Myocyte (in vitro differentiated cells): ENCODE results near the gene ENKD1. TPM values are rescaled to one million over a fixed set of nuclear protein-coding genes. Genes with fewer than 3 reads are reported as not detected.

Experiments
- DNase-seq: peaks from one replicate; pipeline ENCODE4 v3.0.0-alpha.2; 2012; ENCODE audit warnings: low read depth
- total RNA-seq: library from RNA; depleted of rRNA; stranded (reverse); fragments of >200 nt; gene quantifications from 2 replicates; pipeline ENCODE4 v1.2.3, GENCODE V29; 2014

Gene ENKD1
- total RNA-seq, 1 donor from 2014 or later, result 12.7 TPM

GRCh38 chr16:67664258-67664657 is 2.3 kb downstream of the ENKD1 start:
- no peak for DNase-seq

GRCh38 chr16:67663877-67664222 is 2.7 kb downstream of the ENKD1 start:
- DNase-seq, result no peak

- no peak for DNase-seq
Measured at GRCh38 chr16:67663151-67663876, 3.2 kb downstream of the ENKD1 start.

GRCh38 chr16:67662653-67663010 is 3.9 kb downstream of the ENKD1 start:
- DNase-seq, result no peak

DNA sequence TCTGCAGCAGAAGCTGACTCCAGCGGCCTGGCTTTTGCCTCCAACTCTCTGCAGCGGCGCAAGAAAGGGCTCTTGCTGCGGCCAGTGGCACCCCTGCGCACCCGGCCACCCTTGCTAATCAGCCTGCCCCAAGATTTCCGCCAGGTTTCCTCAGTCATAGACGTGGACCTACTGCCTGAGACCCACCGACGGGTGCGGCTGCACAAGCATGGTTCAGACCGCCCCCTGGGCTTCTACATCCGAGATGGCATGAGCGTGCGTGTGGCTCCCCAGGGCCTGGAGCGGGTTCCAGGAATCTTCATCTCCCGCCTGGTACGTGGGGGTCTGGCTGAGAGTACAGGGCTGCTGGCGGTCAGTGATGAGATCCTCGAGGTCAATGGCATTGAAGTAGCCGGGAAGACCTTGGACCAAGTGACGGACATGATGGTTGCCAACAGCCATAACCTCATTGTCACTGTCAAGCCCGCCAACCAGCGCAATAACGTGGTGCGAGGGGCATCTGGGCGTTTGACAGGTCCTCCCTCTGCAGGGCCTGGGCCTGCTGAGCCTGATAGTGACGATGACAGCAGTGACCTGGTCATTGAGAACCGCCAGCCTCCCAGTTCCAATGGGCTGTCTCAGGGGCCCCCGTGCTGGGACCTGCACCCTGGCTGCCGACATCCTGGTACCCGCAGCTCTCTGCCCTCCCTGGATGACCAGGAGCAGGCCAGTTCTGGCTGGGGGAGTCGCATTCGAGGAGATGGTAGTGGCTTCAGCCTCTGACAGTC is 4.5 kb downstream of the ENKD1 start:
- DNase-seq, result no peak

DNA sequence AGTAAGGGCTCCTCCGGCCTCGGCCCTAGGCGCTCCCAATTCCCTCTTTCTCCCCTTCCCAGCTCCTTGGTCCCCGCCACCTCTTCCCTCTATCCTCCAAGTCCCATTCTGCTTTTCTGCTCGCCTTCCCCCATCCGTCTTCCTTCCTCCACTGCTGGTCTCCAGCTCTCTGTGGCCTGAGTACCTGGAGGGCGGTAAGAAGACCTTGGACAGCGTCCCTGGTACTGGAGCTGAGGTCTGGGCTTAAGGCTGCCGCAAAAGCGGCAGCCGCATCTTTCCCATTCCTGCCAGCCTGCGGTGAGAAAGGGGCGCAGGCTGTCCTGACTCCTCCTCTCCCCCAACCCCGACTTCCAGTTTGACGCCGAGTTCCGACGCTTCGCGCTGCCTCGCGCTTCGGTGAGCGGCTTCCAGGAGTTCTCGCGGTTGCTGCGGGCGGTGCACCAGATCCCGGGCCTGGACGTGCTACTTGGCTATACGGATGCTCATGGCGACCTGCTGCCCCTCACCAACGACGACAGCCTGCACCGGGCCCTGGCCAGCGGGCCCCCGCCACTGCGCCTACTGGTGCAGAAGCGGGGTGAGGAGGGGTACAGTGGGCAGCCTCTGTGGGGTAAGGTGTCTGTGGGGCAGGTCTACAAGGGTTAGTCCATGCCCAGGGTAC is 5.3 kb downstream of the ENKD1 start:
- DNase-seq, result peak; percentile 26

GRCh38 chr16:67660564-67661028 is 6.0 kb downstream of the ENKD1 start, which contains the start of gene PARD6A:
PARD6A (plus strand) TSS chr16:67660960; CDS start chr16:67661039, 79 bp downstream.
- DNase-seq, result peak; percentile 97

- peak; percentile 93 for DNase-seq
Measured at GRCh38 chr16:67659675-67660563, 6.6 kb downstream of the ENKD1 start, which contains the start of gene ACD. ACD (minus strand) TSS chr16:67660260; CDS start chr16:67660220, 40 bp downstream.

GRCh38 chr16:67658849-67659674 is 7.5 kb downstream of the ENKD1 start:
- no peak for DNase-seq

DNA sequence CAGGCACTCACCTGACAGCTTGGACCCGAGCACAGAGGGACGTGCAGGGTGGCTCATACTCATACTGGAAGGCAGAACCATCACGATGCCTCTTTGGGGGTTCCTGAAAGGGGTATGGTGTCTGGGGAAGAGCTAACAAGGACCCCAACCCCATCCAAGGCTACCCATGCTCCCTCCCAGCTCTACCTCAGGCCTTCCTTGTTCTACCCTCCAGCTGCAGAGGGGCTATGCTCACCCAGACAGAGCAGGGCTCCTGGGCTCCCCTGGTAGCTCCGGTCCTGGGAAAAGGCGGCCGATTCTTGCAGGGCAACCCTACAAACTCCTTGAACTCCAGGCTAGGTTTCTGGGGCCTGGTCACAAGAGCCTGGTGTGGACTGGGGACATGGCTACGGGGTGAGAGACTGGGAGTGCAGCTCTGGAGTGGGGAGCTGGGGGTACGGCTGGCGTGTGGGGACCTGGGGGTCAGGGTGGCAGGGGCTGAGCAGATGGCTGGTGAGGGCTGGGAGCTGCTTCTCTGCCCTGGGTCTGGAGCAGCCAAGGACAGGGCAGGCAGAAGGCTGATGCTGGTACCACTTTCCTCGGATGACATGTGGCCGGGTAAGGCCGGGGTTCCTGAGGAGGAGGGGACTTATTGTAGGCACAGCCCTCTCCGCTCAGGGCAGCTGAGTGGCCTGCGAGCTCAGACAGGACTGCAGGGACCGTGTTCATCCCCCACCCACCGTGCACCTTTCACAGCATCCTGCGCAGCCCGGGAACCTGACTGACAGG is 8.6 kb downstream of the ENKD1 start:
- DNase-seq, result no peak

DNA sequence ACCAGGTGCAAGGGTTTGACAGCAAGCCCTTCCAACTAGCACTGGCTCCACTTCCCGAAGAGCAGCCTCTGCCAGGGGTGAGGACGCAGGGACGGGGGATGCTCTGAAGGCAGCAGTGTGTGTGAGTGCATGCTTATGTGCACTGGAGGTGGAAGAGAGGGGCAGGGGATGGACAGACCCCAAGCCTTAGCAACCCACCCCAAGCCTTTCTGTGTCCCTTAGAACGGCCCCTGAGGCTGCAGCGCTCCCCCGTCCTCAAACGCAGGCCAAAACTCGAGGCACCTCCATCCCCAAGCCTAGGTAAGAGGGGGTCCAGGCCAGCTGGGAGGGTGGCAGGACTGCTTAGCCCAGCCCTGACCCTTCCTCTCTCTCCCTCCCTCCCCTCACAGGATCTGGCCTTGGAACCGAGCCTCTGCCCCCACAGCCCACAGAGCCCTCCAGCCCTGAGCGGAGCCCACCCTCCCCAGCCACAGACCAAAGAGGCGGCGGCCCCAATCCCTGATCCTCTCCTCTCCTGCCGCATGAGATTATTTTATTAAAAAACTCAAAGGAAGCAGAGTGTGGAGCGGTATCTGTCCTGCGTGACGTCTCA is 9.4 kb downstream of the ENKD1 start:
- no peak for DNase-seq

DNA sequence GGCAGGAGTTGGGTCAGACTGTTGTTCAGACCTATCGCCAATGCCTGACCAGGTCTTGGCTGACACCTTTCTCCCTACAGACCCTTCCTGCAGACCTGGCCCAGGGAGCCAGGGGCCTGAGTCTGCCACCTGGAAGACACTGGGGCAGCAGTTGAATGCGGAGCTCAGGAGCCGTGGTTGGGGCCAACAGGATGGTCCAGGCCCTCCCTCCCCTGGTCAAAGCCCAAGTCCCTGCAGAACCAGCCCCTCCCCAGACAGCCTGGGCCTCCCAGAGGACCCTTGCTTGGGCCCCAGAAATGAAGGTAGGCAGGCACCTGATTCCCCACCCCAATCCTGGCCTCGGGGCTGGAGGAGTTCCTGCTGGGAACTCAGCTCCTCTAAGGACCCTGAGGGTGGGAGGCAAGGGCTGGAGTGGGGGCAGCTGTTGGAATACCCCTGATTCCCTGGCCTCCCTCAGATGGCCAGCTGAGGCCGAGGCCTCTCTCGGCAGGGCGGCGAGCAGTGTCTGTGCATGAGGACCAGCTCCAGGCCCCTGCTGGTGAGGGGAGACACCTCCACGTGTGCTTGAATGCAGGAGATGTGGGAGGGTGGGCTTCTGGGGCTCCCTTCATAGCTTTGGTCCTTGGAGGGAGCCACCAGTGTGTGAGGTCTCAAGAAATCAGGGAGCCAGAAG is 10.1 kb downstream of the ENKD1 start:
- DNase-seq, result no peak

GRCh38 chr16:67655363-67655762 is 11.2 kb downstream of the ENKD1 start:
- DNase-seq, result no peak

GRCh38 chr16:67654403-67654911 is 12.1 kb downstream of the ENKD1 start:
- DNase-seq, result no peak

DNA sequence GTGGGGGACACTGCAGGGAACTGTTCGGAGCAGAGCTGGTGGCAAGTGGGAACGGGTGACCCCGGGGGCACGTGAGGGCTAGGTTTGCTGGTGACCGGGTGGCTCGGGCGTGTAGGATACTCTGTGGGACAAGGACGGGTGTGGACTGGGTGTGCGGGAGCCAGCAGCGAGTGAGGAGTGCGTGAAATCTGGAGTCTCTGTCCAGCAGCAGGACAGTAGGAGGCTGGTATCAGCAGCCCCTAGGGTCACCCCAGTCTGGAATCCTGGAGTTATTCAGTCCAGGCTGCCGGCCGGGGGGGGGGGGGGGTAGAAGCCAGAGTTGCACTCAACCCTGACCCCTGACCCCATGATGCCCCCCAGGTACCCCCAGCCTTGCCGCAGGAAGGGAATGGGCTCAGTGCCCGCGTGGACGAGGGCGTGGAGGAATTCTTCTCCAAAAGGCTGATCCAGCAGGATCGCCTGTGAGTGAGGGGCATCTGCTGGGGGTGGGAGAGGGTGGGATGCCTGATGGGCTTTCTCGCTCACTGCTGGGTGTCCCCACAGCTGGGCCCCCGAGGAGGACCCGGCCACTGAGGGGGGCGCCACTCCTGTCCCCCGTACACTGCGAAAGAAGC is 12.7 kb downstream of the ENKD1 start:
- DNase-seq, result no peak

- no peak for DNase-seq
Measured at GRCh38 chr16:67653128-67653788, 13.3 kb downstream of the ENKD1 start.

DNA sequence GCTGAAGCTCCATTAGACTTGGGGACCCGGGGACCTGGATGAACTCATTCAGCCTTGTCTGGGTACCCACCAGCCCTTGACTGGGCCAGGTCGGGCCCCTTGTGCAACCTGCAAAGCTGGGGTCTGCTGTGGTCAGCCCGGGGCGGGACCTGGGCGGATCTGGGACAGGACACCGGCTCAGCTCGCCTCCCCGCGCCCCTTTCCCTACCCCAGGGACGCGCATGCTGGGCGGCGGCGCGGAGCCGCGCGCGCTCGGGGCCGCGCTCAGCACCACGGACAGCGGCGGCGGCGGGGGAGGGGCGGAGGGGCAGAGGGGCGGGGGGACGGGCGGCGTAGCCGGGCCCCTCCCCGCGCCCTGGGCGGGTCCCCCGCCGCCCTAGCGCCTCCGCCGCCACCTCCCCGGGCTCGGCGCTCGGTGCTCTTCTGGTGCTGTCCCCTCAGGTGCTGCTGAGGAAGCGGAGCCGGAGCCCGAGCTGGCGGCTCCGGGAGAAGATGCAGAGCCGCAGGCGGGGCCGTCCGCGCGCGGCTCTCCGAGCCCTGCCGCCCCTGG is 13.9 kb downstream of the ENKD1 start:
- no peak for DNase-seq
